WERI-Rb-1 (cell line): ENCODE measurements around the gene PHF5A.

Experiments used
- DNase-seq: peaks from one replicate; pipeline ENCODE4 v3.0.0-alpha.2; 2020
- H3K27ac ChIP-seq: fragments of 250-450 bp; sonication (Bioruptor Pico); 2 replicates; pipeline ENCODE4 v1.5.1; 2020; ENCODE audit warnings: mild to moderate bottlenecking, moderate library complexity
- H3K27me3 ChIP-seq: fragments of 250-450 bp; sonication (Bioruptor Pico); 2 replicates; pipeline ENCODE4 v1.5.1; 2021; ENCODE audit warnings: mild to moderate bottlenecking, low read depth, moderate library complexity; ENCODE audit not compliant: insufficient read depth, severe bottlenecking
- H3K36me3 ChIP-seq: fragments of 250-450 bp; sonication (Bioruptor Pico); 2 replicates; pipeline ENCODE4 v1.5.1; 2020; ENCODE audit warnings: mild to moderate bottlenecking, moderate library complexity
- H3K4me3 ChIP-seq: 2 replicates; pipeline ENCODE4 v1.5.1; 2011; ENCODE audit warnings: low read depth, mild to moderate bottlenecking, control low read depth, low read length
- H3K9me3 ChIP-seq: fragments of 250-450 bp; sonication (Bioruptor Pico); 2 replicates; pipeline ENCODE4 v1.5.1; 2021; ENCODE audit warnings: mild to moderate bottlenecking, moderate library complexity; ENCODE audit not compliant: severe bottlenecking
- TF ChIP-seq, protein P1 (sequence below): IDR thresholded peaks from 2 replicates; pipeline ENCODE4 v1.5.1; 2011; ENCODE audit warnings: low read depth, mild to moderate bottlenecking, control low read depth, inconsistent platforms, low read length

PHF5A gene

DNA sequence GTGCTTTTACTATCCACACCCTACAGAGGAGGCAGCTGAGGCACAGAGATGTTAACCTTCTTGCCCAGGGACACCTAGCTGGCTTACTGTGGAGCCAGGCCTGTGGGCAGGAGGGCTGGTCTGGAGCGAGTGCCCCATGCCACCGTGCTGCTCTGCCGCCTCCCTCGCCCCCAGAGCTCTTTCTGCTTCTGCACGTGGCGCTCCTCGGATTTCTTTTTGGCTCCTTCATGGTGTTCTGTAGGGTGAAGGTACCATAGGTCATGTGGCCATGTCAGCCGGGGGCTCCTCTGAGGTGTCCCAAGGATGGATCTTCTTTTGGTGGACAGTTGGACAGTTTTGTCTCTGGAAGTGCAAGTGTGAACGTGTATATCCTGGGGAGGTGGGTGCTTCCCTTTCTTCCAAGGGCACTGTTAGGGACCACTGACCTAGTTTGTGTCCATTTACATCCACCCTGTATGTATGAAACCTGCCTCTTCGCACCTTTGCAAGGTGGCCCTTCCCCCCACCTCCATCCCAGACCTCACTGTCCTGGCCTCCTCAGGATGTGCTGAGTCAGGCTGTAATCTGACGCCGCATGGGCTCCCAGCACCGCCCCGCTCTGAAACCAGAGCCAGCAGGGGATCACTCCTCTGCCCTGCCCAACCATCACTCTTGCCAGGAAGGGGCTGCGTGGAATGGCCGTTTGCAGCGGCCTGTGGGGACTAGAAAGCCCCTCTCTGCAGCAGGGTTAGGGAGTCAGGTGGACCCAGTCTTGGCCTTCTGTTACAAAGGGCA, 44.1 kb upstream of the PHF5A start:
- TF ChIP-seq, protein P1, sequence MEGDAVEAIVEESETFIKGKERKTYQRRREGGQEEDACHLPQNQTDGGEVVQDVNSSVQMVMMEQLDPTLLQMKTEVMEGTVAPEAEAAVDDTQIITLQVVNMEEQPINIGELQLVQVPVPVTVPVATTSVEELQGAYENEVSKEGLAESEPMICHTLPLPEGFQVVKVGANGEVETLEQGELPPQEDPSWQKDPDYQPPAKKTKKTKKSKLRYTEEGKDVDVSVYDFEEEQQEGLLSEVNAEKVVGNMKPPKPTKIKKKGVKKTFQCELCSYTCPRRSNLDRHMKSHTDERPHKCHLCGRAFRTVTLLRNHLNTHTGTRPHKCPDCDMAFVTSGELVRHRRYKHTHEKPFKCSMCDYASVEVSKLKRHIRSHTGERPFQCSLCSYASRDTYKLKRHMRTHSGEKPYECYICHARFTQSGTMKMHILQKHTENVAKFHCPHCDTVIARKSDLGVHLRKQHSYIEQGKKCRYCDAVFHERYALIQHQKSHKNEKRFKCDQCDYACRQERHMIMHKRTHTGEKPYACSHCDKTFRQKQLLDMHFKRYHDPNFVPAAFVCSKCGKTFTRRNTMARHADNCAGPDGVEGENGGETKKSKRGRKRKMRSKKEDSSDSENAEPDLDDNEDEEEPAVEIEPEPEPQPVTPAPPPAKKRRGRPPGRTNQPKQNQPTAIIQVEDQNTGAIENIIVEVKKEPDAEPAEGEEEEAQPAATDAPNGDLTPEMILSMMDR = no peak
- Histone ChIP-seq H3K27me3 (no peaks in the 10 kb centered on the region), H3K36me3 (peaks cover 76% of the 10 kb centered on the region), H3K9me3 (no peaks in the 10 kb centered on the region), H3K4me3 (no peak overlapping the region), H3K27ac (peak overlapping the region; percentile 25)
- peak; percentile 54 for DNase-seq

DNA sequence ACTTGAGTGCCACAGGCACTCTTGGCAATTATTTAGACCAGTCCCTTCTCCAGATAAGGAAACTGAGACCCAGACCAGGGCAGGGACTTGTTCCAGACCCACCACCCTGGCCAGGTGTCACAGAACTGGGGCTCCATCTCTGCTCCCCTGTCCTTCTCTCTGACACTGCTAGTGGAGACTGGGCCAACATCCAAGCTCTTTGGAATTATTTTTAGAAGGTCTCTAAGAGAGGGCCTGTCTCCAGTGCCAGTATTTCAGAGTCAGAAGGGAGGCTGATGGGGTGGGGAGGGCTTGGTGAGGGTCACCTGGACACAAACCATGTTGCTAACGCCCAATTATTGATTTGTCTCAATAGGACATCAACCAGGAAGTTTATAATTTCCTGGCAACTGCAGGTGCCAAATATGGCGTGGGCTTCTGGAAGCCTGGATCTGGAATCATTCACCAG, 43.1 kb upstream of the PHF5A start:
- Histone ChIP-seq H3K4me3 (no peak overlapping the region), H3K9me3 (no peaks in the 10 kb centered on the region), H3K36me3 (peaks cover 71% of the 10 kb centered on the region), H3K27ac (no peak overlapping the region), H3K27me3 (no peaks in the 10 kb centered on the region)
- TF ChIP-seq, protein P1 = no peak
- no peak for DNase-seq

DNA sequence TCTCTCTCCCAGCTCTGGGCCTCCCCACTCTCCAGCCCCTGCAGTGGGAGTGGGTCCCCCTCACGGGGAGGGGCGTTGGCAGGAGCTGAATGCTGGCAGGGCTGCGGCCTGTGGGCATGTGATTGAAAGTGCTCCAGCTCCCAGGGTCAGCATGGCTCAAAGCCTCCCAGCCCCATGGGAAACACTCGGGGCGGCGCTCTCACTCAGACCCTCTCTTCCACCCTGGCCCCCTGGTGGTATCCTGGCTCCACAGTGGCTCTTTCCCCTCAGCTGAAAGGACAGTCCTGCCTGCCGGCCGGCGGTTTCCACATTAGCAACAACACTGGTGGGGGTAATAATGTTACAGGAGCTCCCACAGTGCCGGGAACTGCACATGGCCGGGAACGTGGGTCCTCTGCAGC, 40.3 kb upstream of the PHF5A start:
- Histone ChIP-seq H3K27me3 (no peaks in the 10 kb centered on the region), H3K4me3 (no peak overlapping the region), H3K27ac (no peak overlapping the region), H3K36me3 (peaks cover 49% of the 10 kb centered on the region), H3K9me3 (no peaks in the 10 kb centered on the region)
- TF ChIP-seq, protein P1 = 0 out of 2 replicates have a peak, but pooled peaks have one; percentile 15
- DNase-seq = no peak

DNA sequence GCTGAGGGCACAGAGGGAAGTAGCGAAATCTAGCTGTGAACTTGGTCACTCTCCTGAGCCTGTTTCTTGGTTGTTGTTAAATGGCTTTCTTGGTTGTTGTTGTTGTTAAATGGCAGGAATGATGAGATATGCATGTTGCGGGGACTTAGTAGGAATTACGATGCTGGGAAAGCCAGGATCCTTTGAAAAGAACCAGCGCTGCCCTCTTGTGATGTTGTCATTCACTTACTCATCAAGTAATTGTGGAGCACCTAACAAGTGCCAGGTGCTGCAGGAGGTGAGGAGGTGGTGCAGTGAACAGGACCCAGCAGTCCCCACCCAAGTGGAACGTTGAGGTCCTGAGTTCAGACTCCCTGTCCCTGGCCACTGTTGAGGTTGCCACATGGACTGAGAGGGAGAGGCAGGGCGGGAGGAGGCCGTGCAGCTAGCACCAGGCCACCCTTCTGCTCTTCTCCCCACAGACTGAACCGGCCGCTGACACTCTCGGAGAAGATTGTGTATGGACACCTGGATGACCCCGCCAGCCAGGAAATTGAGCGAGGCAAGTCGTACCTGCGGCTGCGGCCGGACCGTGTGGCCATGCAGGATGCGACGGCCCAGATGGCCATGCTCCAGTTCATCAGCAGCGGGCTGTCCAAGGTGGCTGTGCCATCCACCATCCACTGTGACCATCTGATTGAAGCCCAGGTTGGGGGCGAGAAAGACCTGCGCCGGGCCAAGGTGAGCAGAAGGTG, 39.0 kb upstream of the PHF5A start:
- Histone ChIP-seq H3K4me3 (no peak overlapping the region), H3K27ac (no peak overlapping the region), H3K36me3 (peaks cover 36% of the 10 kb centered on the region), H3K27me3 (no peaks in the 10 kb centered on the region), H3K9me3 (no peaks in the 10 kb centered on the region)
- no peak for DNase-seq
- TF ChIP-seq, protein P1 = no peak

DNA sequence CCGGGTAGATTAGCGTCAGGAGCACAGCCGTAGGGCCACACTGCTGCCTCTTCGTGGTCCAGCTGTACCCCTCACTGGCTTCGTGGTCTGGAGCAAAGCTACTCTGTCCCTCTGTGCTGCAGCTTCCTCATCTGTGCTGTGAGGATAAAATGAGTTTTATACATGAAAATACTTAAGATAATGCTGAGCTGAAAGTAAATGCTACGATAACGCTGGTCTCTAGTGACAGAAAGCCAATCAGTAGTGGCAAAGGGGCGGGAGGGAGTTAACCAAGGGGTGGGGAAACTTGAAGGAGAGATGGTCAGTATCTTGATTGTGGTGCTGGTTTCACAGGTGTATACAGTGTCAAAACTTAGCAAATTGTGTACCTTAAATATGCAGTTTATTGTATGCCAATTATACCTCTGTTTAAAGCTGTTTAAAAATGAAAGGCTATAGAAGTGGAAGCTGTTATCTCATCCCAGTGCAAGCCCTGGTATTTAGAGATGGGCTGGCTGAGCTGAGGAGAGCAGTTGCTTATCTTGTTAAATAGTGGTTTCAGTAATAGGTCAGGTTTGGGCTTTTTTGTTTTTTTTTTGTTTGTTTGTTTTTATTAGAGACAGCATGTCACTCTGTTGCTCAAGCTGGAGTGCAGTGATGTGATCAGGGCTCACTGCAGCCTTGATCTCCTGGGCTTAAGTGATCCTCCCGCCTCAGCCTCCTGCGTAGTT, 37.2 kb upstream of the PHF5A start:
- H3K36me3 ChIP-seq = peaks cover 41% of the 10 kb centered on the region
- TF ChIP-seq, protein P1 = no peak
- no peaks in the 10 kb centered on the region for H3K27me3 ChIP-seq
- no peak overlapping the region for H3K4me3 ChIP-seq
- DNase-seq = no peak
- H3K27ac ChIP-seq = no peak overlapping the region
- H3K9me3 ChIP-seq = no peaks in the 10 kb centered on the region
